HepG2 (cell line): Measurements from ENCODE around the gene RIPK3. TPM values are rescaled to one million over a fixed set of nuclear protein-coding genes. Genes with fewer than 3 reads are reported as not detected.

Source experiments
- ATAC-seq: fragments of 200-7000 bp; cut with Tn5 transposase; 3 replicates; pipeline ENCODE4 v1.9.1; 2020; ENCODE audit warnings: mild to moderate bottlenecking, moderate library complexity
- BruUV-seq: library from RNA; stranded (reverse); fragments of 400-500 nt; replicated peaks from 2 replicates; lab custom pipeline; 2021; lab: Mats Ljungman, UMichigan
- CTCF ChIA-PET: fragments of 300-600 bp; formaldehyde crosslinking; extraction: SDS; loops from one replicate; lab custom pipeline; 2021; ENCODE audit warnings: low total read pairs, inconsistent platforms, low intra/inter-chr PET ratio; lab: Yijun Ruan, JAX
- POLR2A ChIA-PET: fragments of 350-600 bp; sonication (Branson Sonifier 250); formaldehyde crosslinking; loops from one replicate; lab custom pipeline; 2020; ENCODE audit warnings: antibody characterized with exemption, inconsistent platforms; lab: Yijun Ruan, JAX
- DNase-seq: peaks from one replicate; pipeline ENCODE4 v3.0.0-alpha.2; 2015; ENCODE audit warnings: low spot score
- FAIRE-seq: peaks from 3 replicates; lab custom pipeline; 2011; peaks lifted over from hg19 to GRCh38; lab: Jason Lieb, UNC
- H2AFZ ChIP-seq: one replicate; pipeline ENCODE4 v1.6.1; 2011; ENCODE audit warnings: low read length, inconsistent platforms
- H3K27ac ChIP-seq: fragments of 300-600 bp; 3 replicates; pipeline ENCODE4 v1.8.0; 2011; ENCODE audit warnings: mixed run types, mild to moderate bottlenecking, mixed read lengths, low read length, inconsistent platforms; ENCODE audit not compliant: insufficient read depth; ENCODE audit errors: extremely low read length
- H3K27me3 ChIP-seq, 2 experiments: fragments of 200-600 bp in 1 of 2; 2 replicates in 1 of 2; 3 replicates in 1 of 2; pipeline versions ENCODE4 v1.6.0 to v1.8.0; 2011; ENCODE audit warnings: low read length in 2 of 2, mild to moderate bottlenecking in 2 of 2, moderate library complexity in 2 of 2, inconsistent platforms in 1 of 2; ENCODE audit not compliant: insufficient read depth in 2 of 2, control insufficient read depth in 1 of 2
- H3K36me3 ChIP-seq, 2 experiments: fragments of 200-600 bp in 1 of 2; replicated peaks in 1 of 2; 2 replicates in 1 of 2; 3 replicates in 1 of 2; pipeline versions ENCODE4 v1.5.1 to v1.8.0; 2011; ENCODE audit warnings: low read length in 2 of 2, inconsistent platforms in 1 of 2; ENCODE audit not compliant: insufficient read depth in 2 of 2, control insufficient read depth in 1 of 2
- H3K4me1 ChIP-seq: 2 replicates; pipeline ENCODE4 v1.5.1; 2012; ENCODE audit warnings: low read length, inconsistent platforms; ENCODE audit not compliant: insufficient read depth
- H3K4me2 ChIP-seq: 2 replicates; pipeline ENCODE4 v1.6.0; 2011; ENCODE audit warnings: low read depth, low read length, inconsistent platforms
- H3K4me3 ChIP-seq, 3 experiments: fragments of 200-600 bp in 1 of 3; sonication (generic), shearing (Covaris generic) in 1 of 3; replicated peaks in 1 of 3; 2 replicates each; pipeline ENCODE4 v1.5.1; 2011 to 2016; ENCODE audit warnings: low read length in 3 of 3, inconsistent platforms in 2 of 3, low read depth in 2 of 3, mild to moderate bottlenecking in 2 of 3, control low read depth in 1 of 3, mixed read lengths in 1 of 3; ENCODE audit not compliant: insufficient read depth in 1 of 3
- H3K79me2 ChIP-seq: one replicate; pipeline ENCODE4 v1.6.1; 2011; ENCODE audit warnings: low read length, inconsistent platforms; ENCODE audit not compliant: insufficient read depth
- H3K9ac ChIP-seq: 2 replicates; pipeline ENCODE4 v1.6.0; 2011; ENCODE audit warnings: mild to moderate bottlenecking, low read depth, low read length, inconsistent platforms; ENCODE audit not compliant: insufficient read depth
- H3K9me3 ChIP-seq: 2 replicates; pipeline ENCODE4 v1.5.1; 2012; ENCODE audit warnings: mild to moderate bottlenecking, low read length
- H4K20me1 ChIP-seq: 2 replicates; pipeline ENCODE4 v1.6.0; 2011; ENCODE audit warnings: inconsistent platforms, mild to moderate bottlenecking, low read length, moderate library complexity; ENCODE audit not compliant: insufficient read depth
- CBX5 ChIP-seq: sonication (generic); formaldehyde crosslinking; IDR thresholded peaks from 2 replicates; pipeline ENCODE4 v1.4.0; 2020; ENCODE audit warnings: missing genetic modification reagents, borderline replicate concordance
- CHD2 ChIP-seq: IDR thresholded peaks from 2 replicates; pipeline ENCODE4 v1.6.1; 2011; ENCODE audit warnings: low read depth, low read length, improper control_type of control experiment
- MTF2 ChIP-seq: sonication (generic); formaldehyde crosslinking; IDR thresholded peaks from 2 replicates; pipeline ENCODE4 v1.5.0; 2020; ENCODE audit warnings: missing genetic modification reagents, borderline replicate concordance
- NFIC ChIP-seq: IDR thresholded peaks from 2 replicates; pipeline ENCODE4 v1.6.1; 2012; ENCODE audit warnings: mild to moderate bottlenecking, low read length, inconsistent platforms
- NFKB2 ChIP-seq: sonication (generic); formaldehyde crosslinking; IDR thresholded peaks from 2 replicates; pipeline ENCODE4 v1.4.0; 2020; ENCODE audit warnings: missing genetic modification reagents, borderline replicate concordance
- ZNF256 ChIP-seq: sonication (generic); formaldehyde crosslinking; conservative IDR thresholded peaks from 2 replicates; pipeline ENCODE4 v1.4.0; 2020; ENCODE audit warnings: missing genetic modification reagents
- ZNF687 ChIP-seq: sonication (generic); formaldehyde crosslinking; IDR thresholded peaks from 2 replicates; pipeline ENCODE4 v1.5.1; 2020; ENCODE audit warnings: mild to moderate bottlenecking, missing genetic modification reagents, moderate library complexity
- ZNF790 ChIP-seq: sonication (generic); formaldehyde crosslinking; IDR thresholded peaks from 2 replicates; pipeline ENCODE4 v1.8.0; 2022; ENCODE audit warnings: missing genetic modification reagents, mild to moderate bottlenecking, borderline replicate concordance
- WGBS: methylation state at CpG from one replicate; pipeline ENCODE4 v1.1.6; 2017; ENCODE audit warnings: low lambda C conversion rate; 5-methylcytosine and 5-hydroxymethylcytosine counted together
- in situ Hi-C: cut with HindIII; loops from 2 replicates; pipeline ENCODE4 v1.10.0; 2017; ENCODE audit warnings: low pct_unique_long_range_greater_than_20kb; ENCODE audit not compliant: extremely low pct_ligation_motif_present
- intact Hi-C: fragments of 100-400 bp; cut with micrococcal nuclease; formaldehyde crosslinking; loops from one replicate; pipeline ENCODE4 v1.10.0; 2022; ENCODE audit not compliant: unreplicated experiment
- polyA plus RNA-seq, 8 experiments: library from polyadenylated mRNA; depleted of rRNA in 3 of 8; stranded (reverse) in 7 of 8; unstranded in 1 of 8; fragments of >200 nt; fragmentation: Illumina TruSeq in 4 of 8; extraction: Trizol in 4 of 8; gene quantifications; 2 replicates each; pipeline versions ENCODE4 v1.2.1 to v1.2.3, GENCODE V29; 2011 to 2016; ENCODE audit warnings: low read depth in 4 of 8, missing spikeins in 1 of 8, mixed read lengths in 1 of 8; ENCODE audit not compliant: insufficient read depth in 1 of 8
- total RNA-seq, 5 experiments: library from RNA; depleted of rRNA; stranded (reverse); fragments of >200 nt; fragmentation: Illumina TruSeq; extraction: Trizol; gene quantifications; 2 replicates each; pipeline ENCODE4 v1.2.3, GENCODE V29; 2016; ENCODE audit warnings: low read depth in 1 of 5
- TF ChIP-seq, protein P1 (sequence below): IDR thresholded peaks from 2 replicates; pipeline ENCODE4 v1.6.1; 2016; ENCODE audit warnings: missing biosample characterization, missing genetic modification reagents, low read depth

RIPK3 gene
- total and polyA plus RNA-seq, 2 of the 13 experiments (the other 11 are each of a cell fraction or from before 2014, with no cell fraction given) = not detected

GRCh38 chr14:24325963-24326362 lies 13.8 kb downstream of the RIPK3 start (continued):
- TF ChIP-seq ZNF687 = 0 out of 2 replicates have a peak, but pooled peaks have one; percentile 8
- TF ChIP-seq, protein P1, sequence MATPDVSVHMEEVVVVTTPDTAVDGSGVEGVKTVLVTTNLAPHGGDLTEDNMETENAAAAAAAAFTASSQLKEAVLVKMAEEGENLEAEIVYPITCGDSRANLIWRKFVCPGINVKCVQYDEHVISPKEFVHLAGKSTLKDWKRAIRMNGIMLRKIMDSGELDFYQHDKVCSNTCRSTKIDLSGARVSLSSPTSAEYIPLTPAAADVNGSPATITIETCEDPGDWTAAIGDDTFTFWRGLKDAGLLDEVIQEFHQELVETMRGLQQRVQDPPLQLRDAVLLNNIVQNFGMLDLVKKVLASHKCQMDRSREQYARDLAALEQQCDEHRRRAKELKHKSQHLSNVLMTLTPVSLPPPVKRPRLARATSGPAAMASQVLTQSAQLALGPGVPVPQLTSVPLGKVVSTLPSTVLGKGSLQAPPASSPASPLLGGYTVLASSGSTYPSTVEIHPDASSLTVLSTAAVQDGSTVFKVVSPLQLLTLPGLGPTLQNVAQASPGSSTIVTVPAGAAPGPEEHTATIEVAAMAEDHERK (CRISPR knock-in tag) = no peak
- TF ChIP-seq CHD2 = no peak
- no peak for TF ChIP-seq NFIC
- no peak for TF ChIP-seq CBX5 (CRISPR knock-in tag)
- TF ChIP-seq, all 625 proteins: peak for 3

DNA sequence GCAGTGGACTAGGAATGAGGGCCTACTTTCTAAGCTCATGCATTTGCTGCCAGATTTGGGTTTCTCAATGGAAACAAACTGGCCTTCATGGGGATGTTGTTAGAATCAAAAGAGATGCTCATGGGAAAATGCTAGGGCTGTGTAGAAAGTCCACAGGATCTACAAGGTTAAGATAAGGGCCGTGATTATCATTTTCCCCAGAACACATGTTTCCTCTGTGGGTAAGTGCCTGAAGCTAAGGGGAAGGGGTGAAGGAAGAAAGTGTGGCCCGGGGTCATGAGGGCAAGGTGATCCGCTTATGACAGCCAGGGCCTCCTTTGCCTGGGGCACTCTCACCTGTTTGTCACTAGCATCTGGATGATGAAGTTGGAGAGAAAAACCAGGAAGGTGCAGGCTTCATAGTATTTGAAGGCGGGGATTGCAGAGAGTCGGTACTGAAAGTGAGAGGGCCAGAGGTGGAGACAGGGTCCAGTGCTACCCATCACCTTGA lies 14.7 kb downstream of the RIPK3 start:
- Histone ChIP-seq H2AFZ (no peak overlapping the region), H3K4me3 (no peak overlapping the region), H4K20me1 (no peaks in the 10 kb centered on the region), H3K4me2 (no peak overlapping the region), H3K9me3 (no peaks in the 10 kb centered on the region), H3K27me3 (peaks cover 30 to 76% of the 10 kb centered on the region in 2 experiments), H3K79me2 (no peaks in the 10 kb centered on the region), H3K27ac (no peak overlapping the region), H3K4me1 (peaks cover 9% of the 10 kb centered on the region), H3K9ac (no peak overlapping the region), H3K36me3 (no peaks in the 10 kb centered on the region)
- 44% methylated on average over 5 of the region's 5 CpGs for WGBS
- in situ Hi-C loops (no loop called here), intact Hi-C loops (no loop called here)
- POLR2A ChIA-PET = interaction anchor here (0.8 to 1.2 kb wide), 5 partner anchors 17 to 107 kb away, joined by 3 to 4 read pairs (median 4); partner anchors contain the start of genes CIDEB, DHRS1, NOP9 and RABGGTA
- TF ChIP-seq NFKB2 (CRISPR knock-in tag) (0 out of 2 replicates have a peak, but pooled peaks have one; percentile 27), MTF2 (0 out of 2 replicates have a peak, but pooled peaks have one; percentile 50), ZNF790 (CRISPR knock-in tag) (no peak), ZNF256 (no peak)
- BruUV-seq = no TSS peak
- ATAC-seq (no peak), FAIRE-seq (no peak), DNase-seq (no peak)
- CTCF ChIA-PET = interaction anchor here (1.2 kb wide), 1 partner anchor 9 kb away, joined by 4 read pairs; no protein-coding TSS in a partner anchor
